HCT116 (cell line): ENCODE data around the gene COPS9. TPM values are rescaled to one million over a fixed set of nuclear protein-coding genes. Genes with fewer than 3 reads are reported as not detected.

Experiments used
- ATAC-seq: fragments of 200-7000 bp; cut with Tn5 transposase; 2 replicates; pipeline ENCODE4 v1.9.1; 2020; ENCODE audit warnings: mild to moderate bottlenecking, moderate library complexity
- BruUV-seq: library from RNA; stranded (reverse); fragments of 400-500 nt; replicated peaks from 2 replicates; lab custom pipeline; 2021; lab: Mats Ljungman, UMichigan
- CTCF ChIA-PET: fragments of 300-600 bp; sonication (Branson Sonifier 250); formaldehyde crosslinking; loops from one replicate; lab custom pipeline; 2021; ENCODE audit warnings: antibody characterized with exemption; lab: Charles Lee
- POLR2A ChIA-PET: fragments of 300-600, 350-600 bp; sonication (Branson Sonifier 250); formaldehyde crosslinking; loops from one replicate; lab custom pipeline; 2021; ENCODE audit warnings: antibody characterized with exemption; lab: Charles Lee
- RAD21 ChIA-PET, 2 experiments: fragments of 300-600 bp; sonication (Branson Sonifier 250); formaldehyde crosslinking; loops; one replicate each; lab custom pipeline; 2023; ENCODE audit warnings: low total read pairs in 2 of 2; ENCODE audit not compliant: uncharacterized antibody in 2 of 2, unreplicated experiment in 2 of 2, low non-redundant PET in 1 of 2; lab: Charles Lee
- DNase-seq: peaks from one replicate; pipeline ENCODE4 v3.0.0-alpha.2; 2010; ENCODE audit warnings: low read depth, low spot score
- H2AFZ ChIP-seq: fragments of 200-600 bp; shearing (Covaris generic), sonication (generic); 2 replicates; pipeline ENCODE4 v1.6.1; 2017; ENCODE audit warnings: low read depth, mixed run types, mixed read lengths, antibody characterized with exemption, low read length; ENCODE audit not compliant: poor library complexity, severe bottlenecking
- H3K27ac ChIP-seq: 2 replicates; pipeline ENCODE4 v1.5.1; 2012; ENCODE audit warnings: low read depth, low read length
- H3K27me3 ChIP-seq: fragments of 200-600 bp; sonication (generic); 2 replicates; pipeline ENCODE4 v1.6.1; 2016; ENCODE audit warnings: mixed run types, low read length, mixed read lengths; ENCODE audit not compliant: insufficient read depth
- H3K36me3 ChIP-seq, 2 experiments: fragments of 200-500 bp in 1 of 2; fragments of 200-600 bp in 1 of 2; sonication (Bioruptor generic) in 1 of 2; sonication (generic) in 1 of 2; 2 replicates each; pipeline versions ENCODE4 v1.5.1 to v1.6.1; 2014 to 2016; ENCODE audit warnings: low read length in 2 of 2, inconsistent platforms in 1 of 2, mixed read lengths in 1 of 2, mixed run types in 1 of 2; ENCODE audit not compliant: insufficient read depth in 2 of 2, control insufficient read depth in 1 of 2
- H3K4me1 ChIP-seq, 2 experiments: fragments of 200-600 bp in 1 of 2; sonication (generic) in 1 of 2; 2 replicates each; pipeline versions ENCODE4 v1.5.1 to v1.6.1; 2012 to 2017; ENCODE audit warnings: low read length in 2 of 2, inconsistent platforms in 1 of 2, mild to moderate bottlenecking in 1 of 2, mixed read lengths in 1 of 2, mixed run types in 1 of 2, moderate library complexity in 1 of 2; ENCODE audit not compliant: insufficient read depth in 2 of 2, control insufficient read depth in 1 of 2
- H3K4me2 ChIP-seq: fragments of 200-600 bp; sonication (generic); 2 replicates; pipeline ENCODE4 v1.6.1; 2017; ENCODE audit warnings: mixed run types, low read length, mixed read lengths
- H3K4me3 ChIP-seq, 2 experiments: fragments of 200-600 bp in 1 of 2; sonication (generic) in 1 of 2; replicated peaks in 1 of 2; 2 replicates each; pipeline ENCODE4 v1.5.1; 2011 to 2016; ENCODE audit warnings: low read length in 2 of 2, control low read depth in 1 of 2, low read depth in 1 of 2, mild to moderate bottlenecking in 1 of 2, mixed read lengths in 1 of 2, mixed run types in 1 of 2
- H3K79me2 ChIP-seq: fragments of 200-600 bp; sonication (generic); 2 replicates; pipeline ENCODE4 v1.6.1; 2017; ENCODE audit warnings: mild to moderate bottlenecking, mixed run types, low read length, moderate library complexity, mixed read lengths; ENCODE audit not compliant: insufficient read depth
- H3K9ac ChIP-seq: fragments of 200-600 bp; sonication (generic); 2 replicates; pipeline ENCODE4 v1.6.1; 2016; ENCODE audit warnings: low read length, mixed read lengths
- H3K9me2 ChIP-seq: fragments of 200-600 bp; sonication (generic), shearing (Covaris generic); 2 replicates; pipeline ENCODE4 v1.6.1; 2017; ENCODE audit warnings: mixed run types, mild to moderate bottlenecking, moderate library complexity; ENCODE audit not compliant: insufficient read depth
- H3K9me3 ChIP-seq, 2 experiments: fragments of 200-500 bp in 1 of 2; fragments of 200-600 bp in 1 of 2; sonication (Bioruptor generic) in 1 of 2; sonication (generic) in 1 of 2; 2 replicates each; pipeline ENCODE4 v1.6.1; 2014 to 2017; ENCODE audit warnings: low read length in 2 of 2, mixed read lengths in 2 of 2, inconsistent platforms in 1 of 2, low read depth in 1 of 2, mild to moderate bottlenecking in 1 of 2, mixed run types in 1 of 2, moderate library complexity in 1 of 2; ENCODE audit not compliant: control insufficient read depth in 1 of 2, insufficient read depth in 1 of 2
- H4K20me1 ChIP-seq: fragments of 200-600 bp; sonication (generic), shearing (Covaris generic); 2 replicates; pipeline ENCODE4 v1.6.1; 2017; ENCODE audit warnings: mixed run types, mild to moderate bottlenecking, moderate library complexity; ENCODE audit not compliant: insufficient read depth
- CTCF ChIP-seq, 3 experiments: fragments of 200-600 bp in 1 of 3; sonication (generic) in 1 of 3; IDR thresholded peaks in 2 of 3; conservative IDR thresholded peaks in 1 of 3; 2 replicates each; pipeline ENCODE4 v1.5.1; 2012 to 2017; ENCODE audit warnings: low read depth in 2 of 3, low read length in 2 of 3, antibody characterized with exemption in 1 of 3, borderline replicate concordance in 1 of 3, control low read depth in 1 of 3, mild to moderate bottlenecking in 1 of 3, mixed read lengths in 1 of 3, mixed run types in 1 of 3, moderate library complexity in 1 of 3; ENCODE audit not compliant: insufficient read depth in 1 of 3
- EGR1 ChIP-seq: IDR thresholded peaks from 2 replicates; pipeline ENCODE4 v1.6.1; 2012; ENCODE audit warnings: low read depth
- EZH2 ChIP-seq: fragments of 200-600 bp; sonication (generic); IDR thresholded peaks from 2 replicates; pipeline ENCODE4 v1.6.1; 2017; ENCODE audit warnings: antibody characterized with exemption, mixed run types
- EZH2phosphoT487 ChIP-seq: fragments of 200-600 bp; IDR thresholded peaks from 2 replicates; pipeline ENCODE4 v1.6.1; 2018; ENCODE audit warnings: antibody characterized with exemption, borderline replicate concordance
- SIN3A ChIP-seq: IDR thresholded peaks from 2 replicates; pipeline ENCODE4 v1.6.1; 2012; ENCODE audit warnings: low read depth
- SP1 ChIP-seq: IDR thresholded peaks from 2 replicates; pipeline ENCODE4 v1.6.1; 2012; ENCODE audit warnings: low read depth
- TCF7L2 ChIP-seq: IDR thresholded peaks from 2 replicates; pipeline ENCODE4 v1.7.0; 2011; ENCODE audit warnings: borderline replicate concordance, inconsistent platforms; ENCODE audit not compliant: insufficient read depth, insufficient read length; ENCODE audit errors: extremely low read depth
- ZNF274 ChIP-seq: fragments of 200-500 bp; sonication (Bioruptor generic); IDR thresholded peaks from 2 replicates; pipeline ENCODE4 v1.6.1; 2014; ENCODE audit warnings: mild to moderate bottlenecking, low read depth, low read length, inconsistent platforms
- intact Hi-C: fragments of 100-400 bp; cut with micrococcal nuclease; formaldehyde crosslinking; loops from 2 replicates; pipeline ENCODE4 v1.10.0; 2022
- total RNA-seq: library from RNA; stranded (reverse); gene quantifications from one replicate; pipeline ENCODE4 v1.2.1, GENCODE V29; 2021; ENCODE audit not compliant: unreplicated experiment
- TF ChIP-seq, protein P1 (sequence below): IDR thresholded peaks from 2 replicates; pipeline ENCODE4 v1.6.1; 2012
- TF ChIP-seq, protein P2 (sequence below): IDR thresholded peaks from 2 replicates; pipeline ENCODE4 v1.6.1; 2012
- TF ChIP-seq, protein P3 (sequence below): IDR thresholded peaks from 2 replicates; pipeline ENCODE4 v1.6.1; 2011; ENCODE audit warnings: mild to moderate bottlenecking, low read length, moderate library complexity; ENCODE audit not compliant: insufficient replicate concordance; ENCODE audit errors: extremely low read depth

Gene COPS9
- total RNA-seq, 1 experiment from 2014 or later, result 111 TPM

DNA sequence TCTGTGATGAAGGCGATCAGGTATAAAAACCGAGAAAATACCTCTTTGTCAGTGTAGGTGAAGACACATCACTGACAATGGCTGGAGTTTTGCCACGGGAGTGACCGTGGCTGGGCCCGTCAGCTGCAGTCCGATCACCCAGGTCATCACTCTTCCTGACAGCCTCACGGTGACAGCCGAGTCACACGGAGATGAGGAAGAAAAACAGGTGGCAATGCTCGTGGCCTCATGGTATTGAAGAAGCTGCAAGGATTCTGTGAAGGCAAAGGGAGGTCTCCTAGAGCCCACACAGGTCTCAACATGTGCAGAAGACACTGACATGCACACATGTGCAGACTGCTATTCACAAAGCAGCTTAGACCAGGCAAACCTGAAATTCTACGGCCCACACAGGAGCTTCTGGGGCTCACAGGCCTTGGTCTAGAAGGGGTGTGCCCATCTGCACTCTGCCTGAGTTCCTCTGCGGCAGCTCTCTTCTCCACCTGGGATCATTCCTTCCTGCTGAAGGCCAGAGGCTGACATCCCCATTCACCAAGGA, 7.4 kb downstream of the COPS9 start:
- Histone ChIP-seq H3K4me1 (no peaks in the 10 kb centered on the region), H3K4me2 (no peak overlapping the region), H4K20me1 (no peaks in the 10 kb centered on the region)
- RAD21 ChIA-PET, result no interaction called here
- CTCF ChIA-PET, result no interaction called here
- POLR2A ChIA-PET, result no interaction called here
- no peak for DNase-seq
- TF ChIP-seq, protein P1, sequence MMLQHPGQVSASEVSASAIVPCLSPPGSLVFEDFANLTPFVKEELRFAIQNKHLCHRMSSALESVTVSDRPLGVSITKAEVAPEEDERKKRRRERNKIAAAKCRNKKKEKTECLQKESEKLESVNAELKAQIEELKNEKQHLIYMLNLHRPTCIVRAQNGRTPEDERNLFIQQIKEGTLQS, result no peak
- no peak for TF ChIP-seq CTCF (IDR thresholded peaks at IDR 0.05 in 2 of 3, conservative IDR thresholded peaks at IDR 0.05 in 1 of 3; ENCODE audit: borderline replicate concordance in 1 of 3, insufficient read depth in 1 of 3, low read depth in 2 of 3, low read length in 2 of 3)
- no peak for TF ChIP-seq TCF7L2
- TF ChIP-seq EZH2, result no peak
- no peak for TF ChIP-seq ZNF274
- TF ChIP-seq EZH2phosphoT487, result no peak
- TF ChIP-seq, protein P2, sequence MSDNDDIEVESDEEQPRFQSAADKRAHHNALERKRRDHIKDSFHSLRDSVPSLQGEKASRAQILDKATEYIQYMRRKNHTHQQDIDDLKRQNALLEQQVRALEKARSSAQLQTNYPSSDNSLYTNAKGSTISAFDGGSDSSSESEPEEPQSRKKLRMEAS, result no peak
- TF ChIP-seq, protein P3, sequence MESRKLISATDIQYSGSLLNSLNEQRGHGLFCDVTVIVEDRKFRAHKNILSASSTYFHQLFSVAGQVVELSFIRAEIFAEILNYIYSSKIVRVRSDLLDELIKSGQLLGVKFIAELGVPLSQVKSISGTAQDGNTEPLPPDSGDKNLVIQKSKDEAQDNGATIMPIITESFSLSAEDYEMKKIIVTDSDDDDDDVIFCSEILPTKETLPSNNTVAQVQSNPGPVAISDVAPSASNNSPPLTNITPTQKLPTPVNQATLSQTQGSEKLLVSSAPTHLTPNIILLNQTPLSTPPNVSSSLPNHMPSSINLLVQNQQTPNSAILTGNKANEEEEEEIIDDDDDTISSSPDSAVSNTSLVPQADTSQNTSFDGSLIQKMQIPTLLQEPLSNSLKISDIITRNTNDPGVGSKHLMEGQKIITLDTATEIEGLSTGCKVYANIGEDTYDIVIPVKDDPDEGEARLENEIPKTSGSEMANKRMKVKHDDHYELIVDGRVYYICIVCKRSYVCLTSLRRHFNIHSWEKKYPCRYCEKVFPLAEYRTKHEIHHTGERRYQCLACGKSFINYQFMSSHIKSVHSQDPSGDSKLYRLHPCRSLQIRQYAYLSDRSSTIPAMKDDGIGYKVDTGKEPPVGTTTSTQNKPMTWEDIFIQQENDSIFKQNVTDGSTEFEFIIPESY, result no peak
- TF ChIP-seq SIN3A, result no peak
- TF ChIP-seq EGR1, result no peak
- TF ChIP-seq SP1, result no peak
- TF ChIP-seq, all 23 proteins: peak for 0
- H2AFZ ChIP-seq, result no peak overlapping the region
- ATAC-seq, result no peak
- BruUV-seq, result no TSS peak
- intact Hi-C loops, result no loop called here
- peaks cover 6% of the 10 kb centered on the region; the same call in 1 of the 2 replicates for H3K79me2 ChIP-seq
- H3K4me3 ChIP-seq, result no peak overlapping the region
- H3K27me3 ChIP-seq, result no peaks in the 10 kb centered on the region
- no peak overlapping the region for H3K9ac ChIP-seq
- H3K27ac ChIP-seq, result no peak overlapping the region
- no peaks in the 10 kb centered on the region for H3K9me2 ChIP-seq
- no peaks in the 10 kb centered on the region for H3K9me3 ChIP-seq
- peaks cover 32 to 36% of the 10 kb centered on the region in 2 experiments; a peak in 3 of 4 replicates for H3K36me3 ChIP-seq
